Measurements from ENCODE around the gene SH3RF2.

Gene SH3RF2

DNA sequence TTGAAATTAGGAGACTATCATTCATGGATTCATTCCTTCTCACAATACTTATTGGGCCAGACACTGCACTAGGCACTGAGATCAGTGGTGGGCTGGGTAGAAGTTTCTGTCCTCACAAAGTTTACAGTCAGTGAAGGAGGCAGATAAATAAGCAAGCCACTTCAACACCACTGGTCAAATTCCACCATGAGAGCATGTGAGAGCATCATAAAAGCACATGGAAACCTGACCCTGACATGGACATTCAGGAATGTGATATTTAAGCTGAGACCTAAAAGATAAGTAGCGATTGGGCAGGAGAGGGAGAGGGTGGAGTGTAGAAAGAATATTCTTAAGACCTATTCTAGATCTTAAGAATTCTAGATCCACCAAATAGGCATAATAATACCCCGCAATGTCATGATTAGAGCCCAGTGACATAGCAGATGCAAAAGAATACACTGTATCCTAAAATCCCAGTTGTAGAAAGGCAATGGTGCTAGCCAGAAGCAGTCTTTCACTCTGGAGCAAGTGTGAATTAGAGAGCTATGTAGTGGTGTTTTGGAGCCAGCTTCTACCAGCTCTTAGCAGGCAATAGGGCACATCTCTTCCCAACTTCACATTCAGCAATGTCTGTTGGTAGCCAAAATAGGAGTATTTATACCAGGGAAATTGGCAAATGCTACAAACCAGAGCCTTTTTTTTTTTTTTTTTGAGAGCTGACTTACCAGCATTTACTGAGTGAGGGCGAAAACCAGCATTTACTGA is 46.4 kb downstream of the SH3RF2 start:
- DNase-seq (ENCODE audit: low spot score): no peak
- TF ChIP-seq, protein P1, sequence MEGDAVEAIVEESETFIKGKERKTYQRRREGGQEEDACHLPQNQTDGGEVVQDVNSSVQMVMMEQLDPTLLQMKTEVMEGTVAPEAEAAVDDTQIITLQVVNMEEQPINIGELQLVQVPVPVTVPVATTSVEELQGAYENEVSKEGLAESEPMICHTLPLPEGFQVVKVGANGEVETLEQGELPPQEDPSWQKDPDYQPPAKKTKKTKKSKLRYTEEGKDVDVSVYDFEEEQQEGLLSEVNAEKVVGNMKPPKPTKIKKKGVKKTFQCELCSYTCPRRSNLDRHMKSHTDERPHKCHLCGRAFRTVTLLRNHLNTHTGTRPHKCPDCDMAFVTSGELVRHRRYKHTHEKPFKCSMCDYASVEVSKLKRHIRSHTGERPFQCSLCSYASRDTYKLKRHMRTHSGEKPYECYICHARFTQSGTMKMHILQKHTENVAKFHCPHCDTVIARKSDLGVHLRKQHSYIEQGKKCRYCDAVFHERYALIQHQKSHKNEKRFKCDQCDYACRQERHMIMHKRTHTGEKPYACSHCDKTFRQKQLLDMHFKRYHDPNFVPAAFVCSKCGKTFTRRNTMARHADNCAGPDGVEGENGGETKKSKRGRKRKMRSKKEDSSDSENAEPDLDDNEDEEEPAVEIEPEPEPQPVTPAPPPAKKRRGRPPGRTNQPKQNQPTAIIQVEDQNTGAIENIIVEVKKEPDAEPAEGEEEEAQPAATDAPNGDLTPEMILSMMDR (IDR thresholded peaks at IDR 0.05; ENCODE audit: borderline replicate concordance, control extremely low read depth, extremely low read depth, insufficient read depth, missing control alignments): no peak
- in situ Hi-C loops (cut with MboI; ENCODE audit: low sequenced_read_pairs, unreplicated experiment): no loop called here

DNA sequence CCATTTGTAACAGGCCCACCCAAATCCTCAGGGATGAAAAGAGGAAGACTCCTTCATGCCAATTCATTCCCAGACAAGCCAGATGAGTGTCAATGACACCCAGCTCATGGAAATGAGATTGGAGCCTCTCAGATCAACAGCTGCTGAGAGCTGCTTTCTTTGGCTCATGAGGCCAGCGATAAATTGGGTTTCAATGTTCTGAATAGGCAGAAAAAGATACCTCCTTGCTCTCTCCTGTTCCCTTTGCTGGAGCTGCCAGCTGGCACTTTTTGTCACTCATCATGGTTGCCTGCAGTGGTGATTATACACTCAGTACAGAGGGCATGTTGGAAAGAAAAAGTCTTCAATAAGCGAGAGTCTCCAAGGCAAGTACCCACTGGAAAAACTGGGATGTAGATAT is 47.1 kb downstream of the SH3RF2 start:
- in situ Hi-C loops (cut with MboI; ENCODE audit: low sequenced_read_pairs, unreplicated experiment): no loop called here
- TF ChIP-seq, protein P1 (IDR thresholded peaks at IDR 0.05; ENCODE audit: borderline replicate concordance, control extremely low read depth, extremely low read depth, insufficient read depth, missing control alignments): no peak
- no peak for DNase-seq (ENCODE audit: low spot score)

DNA sequence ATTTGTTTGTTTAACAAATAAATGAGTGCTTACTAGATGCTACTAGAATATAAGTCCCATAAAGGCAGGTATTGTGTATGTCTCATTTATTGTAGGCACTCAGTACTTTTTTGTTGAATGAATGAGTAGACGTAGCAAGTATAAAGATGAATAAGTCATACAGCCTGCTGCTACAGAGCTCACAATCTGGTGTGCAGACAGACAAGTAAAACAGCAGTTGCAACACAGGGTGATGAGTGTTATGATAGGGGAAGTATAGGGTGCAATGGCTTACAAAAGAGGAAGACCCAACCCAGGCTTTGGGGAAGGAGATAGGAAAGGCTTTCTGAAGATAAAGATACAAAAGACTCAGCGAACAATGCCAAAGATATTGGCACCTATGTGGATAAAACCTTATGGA is 47.7 kb downstream of the SH3RF2 start:
- DNase-seq (ENCODE audit: low spot score): no peak
- in situ Hi-C loops (cut with MboI; ENCODE audit: low sequenced_read_pairs, unreplicated experiment): no loop called here
- TF ChIP-seq, protein P1 (IDR thresholded peaks at IDR 0.05; ENCODE audit: borderline replicate concordance, control extremely low read depth, extremely low read depth, insufficient read depth, missing control alignments): no peak

DNA sequence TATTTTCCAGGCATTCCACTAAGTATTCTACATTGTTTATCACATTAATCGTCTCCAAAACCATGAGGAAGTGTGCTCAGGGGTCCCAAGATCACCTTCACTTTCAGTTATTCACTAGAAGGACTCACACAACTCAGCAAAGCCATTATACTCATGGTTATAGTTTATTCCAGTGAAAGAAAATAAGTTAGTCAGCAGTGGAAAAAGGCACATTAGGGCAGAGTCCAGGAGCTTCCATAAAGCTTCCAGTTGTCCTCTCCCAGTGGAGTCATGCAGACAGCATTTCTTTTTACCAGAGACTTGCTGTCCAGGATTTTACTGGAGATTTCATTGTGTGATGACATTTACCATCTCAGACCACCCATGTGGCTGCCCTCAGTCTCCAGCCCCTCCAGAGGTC is 51.5 kb downstream of the SH3RF2 start:
- TF ChIP-seq, protein P1 (IDR thresholded peaks at IDR 0.05; ENCODE audit: borderline replicate concordance, control extremely low read depth, extremely low read depth, insufficient read depth, missing control alignments): no peak
- in situ Hi-C loops (cut with MboI; ENCODE audit: low sequenced_read_pairs, unreplicated experiment): no loop called here
- DNase-seq (ENCODE audit: low spot score): no peak

DNA sequence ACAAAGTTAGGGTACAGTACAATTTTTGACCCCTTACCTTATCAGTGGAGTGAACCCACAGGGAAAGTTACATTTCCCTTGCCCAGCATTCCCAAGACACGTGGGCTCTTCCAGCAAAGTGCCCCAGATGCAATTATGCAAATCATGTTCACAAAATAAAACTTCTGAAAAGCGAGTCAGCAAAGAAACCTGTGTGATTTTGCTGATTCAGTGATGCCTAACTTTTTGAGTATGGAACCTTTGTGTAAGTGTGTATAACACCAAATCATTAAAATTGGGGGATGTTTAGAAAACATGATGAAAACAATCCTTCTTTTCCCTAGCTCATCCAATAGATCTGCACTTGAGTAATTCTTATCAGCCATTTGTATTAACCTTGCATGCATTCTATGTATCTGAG is 52.6 kb downstream of the SH3RF2 start:
- TF ChIP-seq, protein P1 (IDR thresholded peaks at IDR 0.05; ENCODE audit: borderline replicate concordance, control extremely low read depth, extremely low read depth, insufficient read depth, missing control alignments): no peak
- in situ Hi-C loops (cut with MboI; ENCODE audit: low sequenced_read_pairs, unreplicated experiment): no loop called here
- DNase-seq (ENCODE audit: low spot score): no peak

DNA sequence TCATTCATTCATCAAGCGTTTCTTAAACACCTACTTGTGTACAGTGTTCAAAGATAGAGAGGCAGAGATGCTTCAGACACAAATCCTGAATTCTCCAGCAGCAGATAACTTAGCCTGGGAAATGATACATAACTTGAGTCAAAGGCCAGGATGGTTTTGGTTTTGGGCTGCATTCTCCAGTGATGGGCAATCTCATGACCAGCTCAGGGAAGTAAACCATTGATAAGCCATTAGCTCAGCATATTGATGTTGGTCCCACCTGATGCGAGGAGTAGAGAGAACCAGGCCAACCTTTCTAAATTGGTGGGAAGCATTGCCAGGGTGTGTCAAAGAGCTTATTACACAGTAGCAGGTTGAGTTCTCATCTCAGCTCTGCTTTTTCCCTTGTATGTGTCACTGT is 53.0 kb downstream of the SH3RF2 start:
- no peak for DNase-seq (ENCODE audit: low spot score)
- TF ChIP-seq, protein P1 (IDR thresholded peaks at IDR 0.05; ENCODE audit: borderline replicate concordance, control extremely low read depth, extremely low read depth, insufficient read depth, missing control alignments): no peak
- in situ Hi-C loops (cut with MboI; ENCODE audit: low sequenced_read_pairs, unreplicated experiment): no loop called here

Data from GM13976 (cell line).